ENCODE measurements around the gene CCND2. TPM values are rescaled to one million over a fixed set of nuclear protein-coding genes. Genes with fewer than 3 reads are reported as not detected.

The CCND2 gene
- total RNA-seq, 1 donor from 2014 or later: 12.6 TPM

DNA sequence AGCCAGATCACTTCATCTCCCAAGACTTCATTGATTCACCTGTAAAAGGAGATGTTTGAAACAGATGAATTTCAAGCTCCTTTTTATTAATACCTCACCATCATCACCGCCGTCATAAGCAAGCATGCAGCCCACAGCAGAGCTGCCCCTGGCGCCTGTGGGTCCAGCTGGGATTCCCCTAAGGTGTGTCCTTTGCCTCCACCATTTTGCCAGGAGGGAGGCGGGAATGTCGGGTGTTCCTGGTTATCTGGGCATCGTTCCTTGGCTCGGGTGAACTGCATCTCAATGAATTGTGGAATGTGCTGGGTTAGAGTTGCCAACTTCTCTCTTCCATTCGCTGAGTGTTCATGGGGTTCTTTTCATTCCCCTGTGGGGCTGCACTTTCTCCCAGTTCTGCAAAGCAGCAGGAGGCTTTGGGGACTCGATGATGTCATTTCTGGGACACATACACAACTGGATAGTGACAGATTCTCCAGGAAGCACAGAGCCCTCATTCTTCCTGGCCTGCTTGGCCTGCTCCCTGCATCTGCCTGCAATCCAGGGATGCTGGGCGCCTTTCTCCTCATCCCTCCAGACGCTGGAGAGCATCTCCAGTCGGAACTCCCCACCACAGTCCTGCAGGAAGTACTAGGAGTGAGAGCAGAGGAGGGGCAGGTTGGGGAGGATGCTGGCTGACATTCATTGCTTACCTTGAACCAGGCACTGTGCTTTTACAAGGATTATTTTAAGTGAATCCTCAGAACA, 10.1 kb downstream of the CCND2 start:
- no peak overlapping the region for H3K27ac Mint-ChIP-seq (ENCODE audit: unreplicated experiment)
- H3K36me3 Mint-ChIP-seq (ENCODE audit: unreplicated experiment): no peaks in the 10 kb centered on the region
- H3K27me3 Mint-ChIP-seq (ENCODE audit: unreplicated experiment): peaks cover 26% of the 10 kb centered on the region
- TF ChIP-seq CTCF (IDR thresholded peaks at IDR 0.05): no peak
- H3K9me3 Mint-ChIP-seq (ENCODE audit: unreplicated experiment): no peaks in the 10 kb centered on the region
- no peak for DNase-seq (ENCODE audit: extremely low spot score, unreplicated experiment)
- no peaks in the 10 kb centered on the region for H3K4me1 Mint-ChIP-seq (ENCODE audit: unreplicated experiment)
- no peak overlapping the region for H3K4me3 Mint-ChIP-seq (ENCODE audit: unreplicated experiment)

DNA sequence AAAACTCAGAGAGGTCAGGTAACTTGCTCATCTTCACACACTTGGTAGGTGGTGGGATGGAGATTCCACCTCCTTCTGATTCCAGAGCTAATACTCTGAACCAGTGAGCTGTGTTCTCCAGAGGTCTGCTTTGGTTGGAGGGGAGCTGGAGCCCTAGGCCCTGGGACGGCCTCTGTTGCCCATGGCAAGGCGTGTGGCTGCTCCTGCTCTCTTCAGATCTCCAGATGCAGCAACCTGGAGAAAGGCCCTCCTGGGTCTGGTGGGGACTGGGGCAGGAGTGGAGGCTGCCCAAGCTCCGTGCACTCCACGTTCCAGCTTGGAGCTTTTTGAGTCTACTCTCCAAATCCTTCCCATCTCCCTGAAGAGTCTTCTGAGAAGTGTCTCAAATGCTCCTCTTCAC, 10.7 kb downstream of the CCND2 start:
- Mint-ChIP-seq H3K4me1 (ENCODE audit: unreplicated experiment) (no peaks in the 10 kb centered on the region), H3K27ac (ENCODE audit: unreplicated experiment) (no peak overlapping the region), H3K27me3 (ENCODE audit: unreplicated experiment) (peaks cover 19% of the 10 kb centered on the region), H3K36me3 (ENCODE audit: unreplicated experiment) (no peaks in the 10 kb centered on the region), H3K9me3 (ENCODE audit: unreplicated experiment) (no peaks in the 10 kb centered on the region), H3K4me3 (ENCODE audit: unreplicated experiment) (no peak overlapping the region)
- no peak for TF ChIP-seq CTCF (IDR thresholded peaks at IDR 0.05)
- DNase-seq (ENCODE audit: extremely low spot score, unreplicated experiment): no peak

GRCh38 chr12:4285070-4285469, 11.5 kb downstream of the CCND2 start:
- H3K4me1 Mint-ChIP-seq (ENCODE audit: unreplicated experiment): no peaks in the 10 kb centered on the region
- DNase-seq (ENCODE audit: extremely low spot score, unreplicated experiment): no peak

DNA sequence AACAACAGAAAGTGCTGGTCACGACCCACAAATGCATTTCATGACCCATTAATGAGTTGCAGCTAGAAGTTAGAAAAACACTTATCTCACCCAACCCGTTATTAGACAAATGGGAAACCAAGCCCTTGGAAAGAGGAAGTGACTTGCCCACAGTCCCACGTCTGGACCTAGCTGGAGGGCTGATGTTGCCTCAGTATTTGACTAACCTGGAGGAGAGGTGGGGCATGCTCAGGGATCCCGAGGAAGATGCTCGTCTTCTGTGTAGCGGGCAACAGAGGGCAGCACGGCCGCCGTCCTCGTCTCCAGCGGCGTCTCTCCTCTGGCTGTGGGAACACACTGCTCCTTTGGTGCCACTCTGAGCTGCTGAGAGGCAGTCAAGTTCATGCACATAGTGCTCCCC, 12.7 kb downstream of the CCND2 start:
- Mint-ChIP-seq H3K27ac (ENCODE audit: unreplicated experiment) (no peak overlapping the region), H3K9me3 (ENCODE audit: unreplicated experiment) (no peaks in the 10 kb centered on the region), H3K36me3 (ENCODE audit: unreplicated experiment) (no peaks in the 10 kb centered on the region), H3K4me1 (ENCODE audit: unreplicated experiment) (no peaks in the 10 kb centered on the region), H3K4me3 (ENCODE audit: unreplicated experiment) (no peak overlapping the region), H3K27me3 (ENCODE audit: unreplicated experiment) (peaks cover 13% of the 10 kb centered on the region)
- DNase-seq (ENCODE audit: extremely low spot score, unreplicated experiment): no peak
- TF ChIP-seq CTCF (IDR thresholded peaks at IDR 0.05): no peak

More at GRCh38 chr12:4285070-4285469, 11.5 kb downstream of the CCND2 start:
- no peaks in the 10 kb centered on the region for H3K9me3 Mint-ChIP-seq (ENCODE audit: unreplicated experiment)
- peaks cover 15% of the 10 kb centered on the region for H3K27me3 Mint-ChIP-seq (ENCODE audit: unreplicated experiment)
- no peak overlapping the region for H3K27ac Mint-ChIP-seq (ENCODE audit: unreplicated experiment)
- no peaks in the 10 kb centered on the region for H3K36me3 Mint-ChIP-seq (ENCODE audit: unreplicated experiment)
- TF ChIP-seq CTCF (IDR thresholded peaks at IDR 0.05): no peak
- no peak overlapping the region for H3K4me3 Mint-ChIP-seq (ENCODE audit: unreplicated experiment)

GRCh38 chr12:4286771-4287317, 13.3 kb downstream of the CCND2 start:
- Mint-ChIP-seq H3K27me3 (ENCODE audit: unreplicated experiment) (peaks cover 17% of the 10 kb centered on the region), H3K36me3 (ENCODE audit: unreplicated experiment) (no peaks in the 10 kb centered on the region), H3K9me3 (ENCODE audit: unreplicated experiment) (no peaks in the 10 kb centered on the region), H3K27ac (ENCODE audit: unreplicated experiment) (no peak overlapping the region), H3K4me1 (ENCODE audit: unreplicated experiment) (no peaks in the 10 kb centered on the region), H3K4me3 (ENCODE audit: unreplicated experiment) (no peak overlapping the region)
- no peak for TF ChIP-seq CTCF (IDR thresholded peaks at IDR 0.05)
- DNase-seq (ENCODE audit: extremely low spot score, unreplicated experiment): no peak
